T-helper 1 cell (primary cell): ENCODE measurements around the gene WNT3.
"Not testable (repeated sequence)": the region's sequence is repeated elsewhere in the genome, so short reads cannot be mapped to it uniquely, and the experiment has no call there.

Source experiments
- DNase-seq, 5 donors: peaks; one replicate each; pipeline ENCODE4 v3.0.0-alpha.2; 2012 to 2020

WNT3 gene

GRCh38 chr17:46764000-46764708 is 54.3 kb downstream of the WNT3 start:
- DNase-seq: no peak

DNA sequence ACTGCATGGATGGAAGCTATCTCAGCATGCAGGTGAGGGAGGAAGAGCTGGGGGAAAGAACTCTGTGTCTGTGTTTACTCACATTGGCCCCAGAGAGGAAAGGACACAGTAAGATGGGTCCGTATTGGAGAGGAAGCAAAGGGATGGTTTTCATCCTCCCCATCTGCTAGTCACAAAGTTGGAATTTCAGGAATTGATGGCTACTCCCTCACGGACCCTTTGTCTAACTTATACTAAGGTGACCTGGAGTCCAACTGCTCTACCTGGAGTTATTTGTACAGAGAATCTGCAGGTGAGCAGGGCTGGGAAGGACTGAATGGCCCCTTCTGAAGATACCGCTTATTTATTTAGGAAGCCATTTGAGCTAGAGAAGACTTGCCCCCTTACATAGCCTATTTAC is 55.1 kb downstream of the WNT3 start:
- DNase-seq: no peak

GRCh38 chr17:46759141-46759540 is 59.4 kb downstream of the WNT3 start:
- DNase-seq: no peak

DNA sequence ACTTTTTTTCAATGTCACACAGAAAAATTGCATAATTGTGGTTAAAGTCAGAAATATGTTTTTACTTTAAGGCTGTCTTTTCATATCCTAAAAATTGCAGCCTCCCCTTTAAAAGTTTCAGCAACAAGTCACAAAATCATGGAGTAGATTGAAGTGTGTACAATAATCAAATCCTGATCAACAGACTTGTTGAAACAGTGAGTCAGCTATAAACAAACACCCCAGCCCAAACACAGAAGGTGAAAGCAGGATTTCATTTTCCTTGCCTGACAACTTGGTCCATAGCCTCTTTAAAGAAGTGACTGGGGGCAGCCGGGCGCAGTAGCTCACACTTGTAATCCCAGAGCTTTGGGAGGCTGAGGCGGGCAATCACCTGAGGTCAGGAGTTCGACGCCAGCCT is 59.9 kb downstream of the WNT3 start:
- DNase-seq: no peak

DNA sequence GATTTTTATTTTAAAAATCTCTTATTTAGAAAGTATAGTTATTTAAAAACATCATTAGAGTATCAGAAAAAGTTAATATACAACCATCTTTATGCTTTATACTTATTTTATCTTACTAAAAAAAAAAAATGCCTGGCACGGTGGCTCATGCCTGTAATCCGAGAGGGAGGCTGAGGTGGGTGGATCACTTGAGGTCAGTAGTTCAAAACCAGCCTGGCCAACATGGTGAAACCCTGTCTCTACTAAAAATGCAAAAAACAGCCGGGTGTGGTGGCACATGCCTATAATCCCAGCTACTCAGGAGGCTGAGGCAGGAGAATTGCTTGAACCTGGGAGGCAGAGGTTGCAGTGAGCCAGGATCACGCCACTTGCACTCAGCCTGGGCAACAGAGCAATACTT is 60.9 kb downstream of the WNT3 start:
- not testable (repeated sequence) for DNase-seq

- DNase-seq: no peak
Observed at GRCh38 chr17:46756861-46757260, 61.6 kb downstream of the WNT3 start.

GRCh38 chr17:46756081-46756735 is 62.3 kb downstream of the WNT3 start:
- no peak for DNase-seq

GRCh38 chr17:46753776-46754175 is 64.7 kb downstream of the WNT3 start:
- no peak for DNase-seq

GRCh38 chr17:46751425-46751824 is 67.1 kb downstream of the WNT3 start:
- DNase-seq: no peak

DNA sequence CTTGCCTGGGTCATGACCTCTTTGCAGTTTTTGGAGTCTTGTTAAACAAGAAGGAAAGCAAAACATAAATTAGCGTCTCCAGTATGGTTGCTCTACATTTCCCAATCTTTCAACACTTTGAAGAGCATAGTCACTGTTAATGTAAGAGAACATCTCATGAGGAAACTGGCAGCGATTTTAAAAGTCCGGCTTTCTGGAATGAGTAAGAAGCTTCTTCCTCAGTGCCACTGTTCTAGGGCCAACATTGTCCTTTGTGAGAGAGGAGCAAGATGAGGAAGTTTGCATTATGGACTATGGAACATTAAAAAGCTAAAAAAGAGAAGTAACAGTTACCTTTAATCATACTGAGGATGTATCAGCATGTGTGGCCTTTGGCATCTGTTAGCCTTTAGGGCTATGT is 73.1 kb downstream of the WNT3 start:
- no peak for DNase-seq

GRCh38 chr17:46744441-46744840 is 74.1 kb downstream of the WNT3 start:
- DNase-seq: no peak

GRCh38 chr17:46742565-46743270 is 75.8 kb downstream of the WNT3 start:
- no peak for DNase-seq

DNA sequence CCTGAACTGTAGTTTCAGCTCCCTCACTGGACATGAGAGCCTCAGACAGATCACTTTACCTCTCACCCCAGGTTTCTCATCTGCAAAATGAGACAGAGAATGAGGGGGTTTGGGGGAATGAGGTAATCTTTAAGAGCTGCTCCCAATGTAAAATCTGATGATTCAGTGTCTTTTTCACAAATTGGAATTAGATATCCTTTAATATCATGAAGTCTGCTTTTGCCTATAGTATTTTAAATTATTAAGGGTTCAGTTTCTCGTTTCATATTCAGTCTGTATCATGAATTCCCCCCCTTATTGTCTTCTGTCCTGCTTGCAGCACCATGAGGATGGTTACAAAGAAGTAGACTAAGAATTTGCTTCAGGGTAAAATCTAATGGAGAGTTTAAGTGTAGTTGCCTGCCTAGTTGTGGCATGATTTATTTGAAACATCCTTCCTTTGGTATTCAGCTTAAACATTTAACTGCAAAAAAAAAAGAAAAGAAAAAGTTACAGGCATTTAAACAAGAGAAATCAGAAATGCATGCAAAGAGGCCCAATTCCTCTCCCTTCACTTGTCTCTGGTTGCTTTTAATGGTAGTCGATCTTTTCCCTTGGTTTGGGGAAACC is 77.3 kb downstream of the WNT3 start:
- no peak for DNase-seq

DNA sequence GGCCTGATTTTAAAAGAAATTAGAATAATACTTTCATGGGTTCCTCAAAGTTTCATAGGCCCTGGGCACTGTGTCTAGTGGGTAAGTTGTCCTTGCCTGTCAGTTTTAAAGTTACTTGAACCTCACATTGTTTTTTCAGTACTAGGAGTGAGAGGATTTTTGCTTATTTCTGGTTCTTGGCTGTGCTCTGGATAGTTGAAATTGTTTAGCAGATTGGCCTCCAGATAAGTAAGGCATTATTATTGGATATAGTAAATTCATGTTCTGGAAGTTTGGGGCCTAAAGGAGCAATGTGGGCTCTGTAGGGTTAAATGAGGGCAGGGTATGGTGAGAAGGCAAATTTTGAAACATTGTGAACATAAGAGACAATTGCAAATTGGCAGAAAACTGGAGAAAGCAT is 78.5 kb downstream of the WNT3 start:
- no peak for DNase-seq

DNA sequence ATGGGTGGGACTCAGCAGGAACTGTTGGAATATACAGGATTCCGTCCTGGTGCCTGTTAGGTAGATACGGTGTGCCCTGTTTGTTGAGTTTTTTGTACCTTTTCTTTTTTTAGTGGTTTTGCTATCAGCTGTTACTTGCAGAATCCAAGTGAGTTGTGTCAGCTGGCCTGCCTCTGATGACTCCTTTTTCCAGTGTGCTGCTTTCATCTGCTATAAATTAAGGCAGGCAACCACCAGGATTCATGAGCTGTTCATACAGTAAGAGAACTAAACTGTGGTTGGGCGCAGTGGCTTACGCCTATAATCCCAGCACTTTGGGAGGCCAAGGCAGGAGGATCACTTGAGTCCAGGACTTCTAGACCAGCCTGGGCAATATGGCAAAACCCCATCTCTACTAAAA is 79.9 kb downstream of the WNT3 start:
- no peak for DNase-seq

- no peak for DNase-seq
Observed at GRCh38 chr17:46737326-46737725, 81.2 kb downstream of the WNT3 start.

- no peak for DNase-seq
Observed at GRCh38 chr17:46736100-46736499, 82.4 kb downstream of the WNT3 start.

GRCh38 chr17:46733837-46734475 is 84.5 kb downstream of the WNT3 start:
- DNase-seq: no peak

- no peak for DNase-seq
Observed at GRCh38 chr17:46732754-46733398, 85.6 kb downstream of the WNT3 start.

GRCh38 chr17:46732160-46732559 is 86.3 kb downstream of the WNT3 start:
- DNase-seq: no peak

DNA sequence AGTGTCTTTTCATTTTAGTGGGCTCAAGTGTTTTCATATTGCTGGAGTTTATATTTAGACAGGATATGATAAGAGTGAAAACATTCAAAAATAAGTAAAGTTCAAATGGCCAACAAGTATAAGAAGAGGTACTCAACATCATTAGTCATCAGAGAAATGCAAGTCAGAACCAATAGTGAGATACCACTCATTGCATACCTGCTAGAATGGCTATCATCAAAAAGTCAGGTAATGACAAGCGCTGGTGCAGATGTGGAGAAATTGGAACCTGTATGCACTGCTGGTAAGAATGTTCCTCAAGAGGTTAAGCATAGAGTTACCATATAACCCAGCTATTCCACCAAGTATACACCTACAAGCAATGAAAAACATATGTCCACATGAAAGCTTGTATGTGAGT is 87.8 kb downstream of the WNT3 start:
- DNase-seq: no peak

DNA sequence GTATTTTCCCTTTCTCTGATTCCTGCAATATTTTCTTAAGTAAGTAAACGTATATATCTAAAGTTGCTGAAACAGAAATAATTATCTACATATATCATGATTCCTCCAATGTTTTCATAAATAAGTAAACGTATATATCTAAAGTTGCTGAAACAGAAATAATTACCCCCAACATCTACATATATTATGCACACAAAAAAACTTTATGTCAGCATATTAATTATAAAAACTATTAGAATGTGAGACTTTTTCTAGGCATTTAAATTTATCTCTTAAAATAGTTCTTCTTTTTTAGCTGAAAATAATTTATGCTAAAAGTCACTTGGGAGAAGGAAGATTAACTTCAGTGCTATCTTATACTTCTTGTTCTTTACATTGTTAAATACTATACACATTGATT is 88.5 kb downstream of the WNT3 start:
- no peak for DNase-seq
